Tibial nerve (tissue), 4 donors: ENCODE results near the gene NR2F1-AS1. TPM values are rescaled to one million over a fixed set of nuclear protein-coding genes. Genes with fewer than 3 reads are reported as not detected.

ENCODE experiments used
- DNase-seq, 2 donors: peaks; one replicate each; pipeline ENCODE4 v3.0.0-alpha.2; 2019; ENCODE audit warnings: low spot score in 2 of 2
- H3K27ac ChIP-seq, 4 donors: fragments of 200-600 bp; sonication (generic) in 3 of 4; one replicate each; pipeline ENCODE4 v1.5.1; 2017 to 2019; ENCODE audit warnings: mild to moderate bottlenecking in 1 of 4
- H3K27me3 ChIP-seq, 2 donors: fragments of 200-600 bp; sonication (generic) in 1 of 2; one replicate each; pipeline versions ENCODE4 v1.5.1 to v1.6.0; 2017 to 2019
- H3K36me3 ChIP-seq, 3 donors: fragments of 200-600 bp; sonication (generic); one replicate each; pipeline ENCODE4 v1.5.1; 2018 to 2019
- H3K4me1 ChIP-seq, 4 donors: fragments of 200-600 bp; sonication (generic) in 3 of 4; one replicate each; pipeline ENCODE4 v1.5.1; 2017 to 2019
- H3K4me3 ChIP-seq, 4 donors: fragments of 200-600 bp; sonication (generic) in 3 of 4; one replicate each; pipeline ENCODE4 v1.5.1; 2017 to 2019; ENCODE audit warnings: mild to moderate bottlenecking in 1 of 4, moderate library complexity in 1 of 4
- H3K9me3 ChIP-seq, 4 donors: fragments of 200-600 bp; sonication (generic) in 3 of 4; one replicate each; pipeline ENCODE4 v1.5.1; 2017 to 2019
- CTCF ChIP-seq, 5 experiments: fragments of 200-600 bp in 3 of 5; fragments of 450-650 bp in 2 of 5; sonication (generic) in 3 of 5; IDR thresholded peaks; one replicate each; pipeline ENCODE4 v1.5.1; 2016 to 2019; ENCODE audit warnings: antibody characterized with exemption in 5 of 5, mild to moderate bottlenecking in 3 of 5, moderate library complexity in 2 of 5
- EP300 ChIP-seq, 2 donors: sonication (generic); formaldehyde crosslinking; IDR thresholded peaks; one replicate each; pipeline ENCODE4 v1.6.1; 2017; ENCODE audit warnings: antibody characterized with exemption in 2 of 2, mild to moderate bottlenecking in 1 of 2
- POLR2A ChIP-seq, 2 donors: fragments of 450-650 bp; IDR thresholded peaks; one replicate each; pipeline ENCODE4 v1.6.1; 2017; ENCODE audit warnings: antibody characterized with exemption in 2 of 2, mild to moderate bottlenecking in 2 of 2, moderate library complexity in 2 of 2
- WGBS, 2 donors: methylation state at CpG; one replicate each; pipeline ENCODE4 v1.1.5; 2018; 5-methylcytosine and 5-hydroxymethylcytosine counted together
- total RNA-seq, 4 donors: library from RNA; depleted of rRNA; stranded (reverse); fragments of >200 nt; gene quantifications; one replicate each; pipeline ENCODE4 v1.1.0, GENCODE V29; 2016

NR2F1-AS1 gene
- total RNA-seq: 10 to 100 TPM; 13.5 to 38.4 (median 35.4) TPM

GRCh38 chr5:93580927-93581445 lies at the start of gene NR2F1-AS1:
Gene NR2F1-AS1, minus strand, starts transcription at chr5:93581219.
- peak in 1 of 2 donors; percentile 53 for TF ChIP-seq EP300 (IDR thresholded peaks at IDR 0.05)
- peak in 1 of 2 donors; percentile 26 for TF ChIP-seq POLR2A (IDR thresholded peaks at IDR 0.05)
- TF ChIP-seq CTCF (IDR thresholded peaks at IDR 0.05): no peak
- peak within 1 kb of the TSS; percentile 88 to 99 (median 94) for H3K27ac ChIP-seq
- H3K4me1 ChIP-seq: peaks cover 0 to 34% (median 6%) of the 10 kb centered on the region in 4 donors
- H3K36me3 ChIP-seq: peaks cover 0 to 3% (median 0%) of the 10 kb centered on the region in 3 donors
- WGBS, 2 donors: 0 to 1% methylated on average over 40 to 41 of the region's 41 CpGs
- no peaks in the 10 kb centered on the region for H3K9me3 ChIP-seq
- H3K4me3 ChIP-seq: peak within 1 kb of the TSS; percentile 58 to 94 (median 72)
- DNase-seq: no peak
- H3K27me3 ChIP-seq: peaks cover 0 to 14% of the 10 kb centered on the region in 2 donors

DNA sequence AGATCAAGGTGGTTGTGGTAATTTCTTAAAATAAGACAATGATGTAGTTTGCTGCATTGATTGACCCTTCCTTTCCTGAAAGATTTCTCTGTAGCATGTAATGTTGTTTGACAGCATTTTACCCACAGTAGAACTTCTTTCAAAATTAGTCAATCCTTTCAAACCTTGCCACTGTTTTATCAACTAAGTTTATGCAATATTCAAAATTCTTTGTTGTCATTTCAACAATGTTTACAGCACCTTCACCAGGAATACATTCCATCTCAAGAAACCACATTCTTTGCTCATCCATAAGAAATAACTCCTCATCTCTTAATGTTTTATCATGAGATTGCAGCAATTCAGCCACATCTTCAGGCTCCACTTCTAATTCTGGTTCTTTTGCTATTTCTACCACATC lies 45.8 kb upstream of the NR2F1-AS1 start:
- TF ChIP-seq CTCF (IDR thresholded peaks at IDR 0.05): no peak
- no peak for TF ChIP-seq EP300 (IDR thresholded peaks at IDR 0.05)
- no peak for TF ChIP-seq POLR2A (IDR thresholded peaks at IDR 0.05)
- H3K4me1 ChIP-seq: peaks cover 0 to 10% (median 2%) of the 10 kb centered on the region in 4 donors
- no peak for DNase-seq

DNA sequence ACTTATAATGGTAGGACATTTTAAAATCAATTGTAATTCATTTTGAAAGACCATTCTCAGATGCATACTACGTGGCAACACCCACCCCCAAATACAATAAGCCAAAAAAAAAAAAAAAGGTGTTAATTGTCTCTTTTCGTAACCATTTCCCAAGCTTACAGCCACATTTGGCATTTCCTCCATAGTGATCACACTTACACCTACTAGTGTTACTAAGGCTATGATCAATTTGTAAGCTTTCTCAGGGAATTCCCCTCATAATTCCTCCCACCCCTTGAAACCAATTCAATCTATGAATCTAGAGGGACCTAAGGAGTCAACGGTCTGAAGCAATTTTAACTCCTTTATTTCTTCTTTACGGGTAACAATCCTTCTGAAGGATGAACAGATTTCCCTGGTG lies 42.1 kb upstream of the NR2F1-AS1 start:
- Histone ChIP-seq H3K27ac (peak overlapping the region in 1 of 4 donors; percentile 34), H3K4me3 (no peak overlapping the region), H3K36me3 (no peaks in the 10 kb centered on the region), H3K9me3 (no peaks in the 10 kb centered on the region), H3K4me1 (peaks cover 0 to 21% (median 6%) of the 10 kb centered on the region in 4 donors), H3K27me3 (no peaks in the 10 kb centered on the region)
- TF ChIP-seq POLR2A (IDR thresholded peaks at IDR 0.05): no peak
- no peak for TF ChIP-seq CTCF (IDR thresholded peaks at IDR 0.05)
- no peak for TF ChIP-seq EP300 (IDR thresholded peaks at IDR 0.05)
- 65 to 66% methylated on average over 4 of the region's 4 CpGs for WGBS, 2 donors
- no peak for DNase-seq

More for the DNA sequence above, 45.8 kb upstream of the NR2F1-AS1 start:
- Histone ChIP-seq H3K27ac (no peak overlapping the region), H3K36me3 (no peaks in the 10 kb centered on the region), H3K4me3 (no peak overlapping the region), H3K9me3 (no peaks in the 10 kb centered on the region), H3K27me3 (no peaks in the 10 kb centered on the region)

- no peaks in the 10 kb centered on the region for H3K9me3 ChIP-seq
- H3K27me3 ChIP-seq: no peaks in the 10 kb centered on the region
- H3K27ac ChIP-seq: peak overlapping the region; percentile 34 to 97 (median 84)
- TF ChIP-seq EP300 (IDR thresholded peaks at IDR 0.05) (no peak), POLR2A (IDR thresholded peaks at IDR 0.05) (no peak), CTCF (IDR thresholded peaks at IDR 0.05) (no peak)
- H3K36me3 ChIP-seq: no peaks in the 10 kb centered on the region
- no peak for DNase-seq
- peaks cover 0 to 21% (median 6%) of the 10 kb centered on the region in 4 donors for H3K4me1 ChIP-seq
- peak overlapping the region in 2 of 4 donors; percentile 76 to 79 for H3K4me3 ChIP-seq
- WGBS, 2 donors: 37 to 41% methylated on average over 4 of the region's 4 CpGs
Observed at GRCh38 chr5:93622240-93622885, 41.3 kb upstream of the NR2F1-AS1 start.

- TF ChIP-seq EP300 (IDR thresholded peaks at IDR 0.05) (peak; percentile 28 to 80), CTCF (IDR thresholded peaks at IDR 0.05) (no peak), POLR2A (IDR thresholded peaks at IDR 0.05) (peak in 1 of 2 donors; percentile 45)
- 2 to 4% methylated on average over 16 to 41 of the region's 41 CpGs for WGBS, 2 donors
- Histone ChIP-seq H3K9me3 (no peaks in the 10 kb centered on the region), H3K4me1 (peaks cover 0 to 21% (median 6%) of the 10 kb centered on the region in 4 donors), H3K27me3 (no peaks in the 10 kb centered on the region), H3K4me3 (peak overlapping the region; percentile 63 to 79 (median 72)), H3K36me3 (no peaks in the 10 kb centered on the region), H3K27ac (peak overlapping the region; percentile 76 to 97 (median 90))
- DNase-seq: peak; percentile 39 to 40
Observed at GRCh38 chr5:93621327-93621798, 40.3 kb upstream of the NR2F1-AS1 start.
